ENCODE data around the gene PAX2.

The PAX2 gene

GRCh38 chr10:100864036-100864885 lies 118.9 kb downstream of the PAX2 start:
- DNase-seq: no peak

DNA sequence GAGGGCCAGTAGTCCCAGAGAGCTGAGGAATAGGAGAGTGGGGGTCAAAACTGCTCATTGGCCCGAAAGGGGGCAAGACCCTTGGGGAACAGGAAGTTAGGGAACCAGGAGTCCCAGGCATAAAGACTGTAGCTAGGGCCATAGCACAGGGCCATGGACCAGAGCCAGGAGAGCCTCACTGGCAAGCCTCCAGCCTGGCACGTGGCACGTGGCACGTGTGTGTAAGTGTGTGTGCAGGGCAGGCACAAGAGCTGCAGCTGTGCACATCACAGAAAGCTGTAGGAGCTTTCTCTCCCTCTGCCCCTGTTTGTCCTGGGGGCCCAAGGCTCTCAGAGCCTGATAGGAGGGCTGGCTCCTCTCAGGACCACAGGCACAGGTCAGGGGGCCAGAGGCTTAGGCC lies 119.6 kb downstream of the PAX2 start:
- DNase-seq: no peak

- no peak for DNase-seq
Measured at GRCh38 chr10:100866010-100866409, 120.6 kb downstream of the PAX2 start.

DNA sequence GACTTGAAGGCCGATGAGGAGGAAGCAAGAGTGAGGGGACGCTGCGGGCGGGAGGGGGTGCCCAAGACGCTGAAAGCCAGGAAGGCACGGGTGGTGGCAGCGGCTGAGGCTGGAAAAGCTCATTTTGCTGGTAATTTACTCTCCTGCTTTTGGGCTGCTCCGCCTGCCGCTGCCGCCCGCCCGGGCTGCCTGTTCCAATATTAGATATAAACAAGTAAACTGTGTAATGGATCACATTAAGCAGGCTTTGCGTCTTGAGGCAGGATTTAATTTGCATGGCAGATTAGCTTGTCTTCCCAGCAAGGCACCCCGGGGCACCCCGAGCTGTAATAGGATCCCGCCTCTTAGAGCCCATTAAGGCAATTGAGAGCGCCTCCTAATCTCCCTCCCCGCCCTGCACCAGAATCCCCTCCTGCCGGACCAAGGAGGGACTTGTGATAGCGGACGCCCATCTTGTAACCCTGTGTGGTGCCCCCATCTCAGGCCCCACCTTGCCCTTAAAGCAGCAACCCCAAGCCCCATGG lies 121.3 kb downstream of the PAX2 start:
- no peak for DNase-seq

DNA sequence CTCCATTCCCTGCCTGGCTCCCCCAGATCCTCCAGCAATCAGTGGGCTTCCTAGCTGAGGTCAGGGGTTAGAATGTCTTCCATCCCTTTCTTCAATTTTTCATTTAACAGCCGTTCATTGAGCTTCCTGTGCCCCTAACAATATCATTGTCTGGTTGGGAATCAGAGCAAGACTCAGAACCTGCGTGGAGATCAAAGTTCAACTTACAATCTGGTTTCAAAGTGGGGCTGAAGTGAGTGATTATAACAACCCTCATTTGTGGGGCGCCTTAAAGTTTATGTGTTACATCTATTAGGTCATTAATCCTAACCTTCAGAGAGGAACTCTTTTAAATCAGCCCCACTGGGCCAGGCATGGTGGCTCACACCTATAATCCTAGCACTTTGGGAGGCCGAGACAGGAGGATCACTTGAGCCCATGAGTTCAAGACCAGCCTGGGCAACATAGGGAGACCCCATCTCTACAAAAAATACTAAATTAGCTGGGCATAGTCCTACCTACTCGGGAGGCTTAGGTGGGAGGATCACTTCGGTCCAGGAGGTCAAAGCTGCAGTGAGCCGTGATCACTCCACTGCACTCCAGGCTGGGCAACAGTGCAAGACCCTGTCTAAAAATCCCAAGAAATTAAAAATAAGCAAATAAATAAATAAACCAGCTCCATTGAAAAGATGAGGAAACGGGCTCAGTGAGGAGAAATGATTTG lies 122.0 kb downstream of the PAX2 start:
- no peak for DNase-seq

DNA sequence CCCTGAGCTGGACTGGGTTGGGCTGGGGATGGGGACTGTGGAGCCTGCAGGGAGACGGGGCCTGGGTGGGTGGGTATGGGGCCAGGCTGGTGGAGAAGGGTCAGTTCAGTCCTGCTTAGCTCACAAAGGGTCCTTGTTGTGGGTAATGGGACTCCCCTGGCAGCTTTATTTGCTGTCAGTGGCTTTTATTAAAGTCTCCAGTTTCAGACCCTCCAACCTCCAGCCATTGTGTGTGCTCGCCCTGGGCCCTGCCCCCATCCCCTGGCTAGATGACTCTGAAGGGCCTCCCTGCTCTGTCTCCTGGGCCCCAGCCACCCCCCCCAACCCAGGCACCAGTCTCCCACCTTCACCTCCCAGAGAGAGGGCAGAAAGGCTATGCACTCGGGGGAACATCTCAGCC lies 123.0 kb downstream of the PAX2 start:
- no peak for DNase-seq

- no peak for DNase-seq
Measured at GRCh38 chr10:100869399-100869798, 124.0 kb downstream of the PAX2 start.

DNA sequence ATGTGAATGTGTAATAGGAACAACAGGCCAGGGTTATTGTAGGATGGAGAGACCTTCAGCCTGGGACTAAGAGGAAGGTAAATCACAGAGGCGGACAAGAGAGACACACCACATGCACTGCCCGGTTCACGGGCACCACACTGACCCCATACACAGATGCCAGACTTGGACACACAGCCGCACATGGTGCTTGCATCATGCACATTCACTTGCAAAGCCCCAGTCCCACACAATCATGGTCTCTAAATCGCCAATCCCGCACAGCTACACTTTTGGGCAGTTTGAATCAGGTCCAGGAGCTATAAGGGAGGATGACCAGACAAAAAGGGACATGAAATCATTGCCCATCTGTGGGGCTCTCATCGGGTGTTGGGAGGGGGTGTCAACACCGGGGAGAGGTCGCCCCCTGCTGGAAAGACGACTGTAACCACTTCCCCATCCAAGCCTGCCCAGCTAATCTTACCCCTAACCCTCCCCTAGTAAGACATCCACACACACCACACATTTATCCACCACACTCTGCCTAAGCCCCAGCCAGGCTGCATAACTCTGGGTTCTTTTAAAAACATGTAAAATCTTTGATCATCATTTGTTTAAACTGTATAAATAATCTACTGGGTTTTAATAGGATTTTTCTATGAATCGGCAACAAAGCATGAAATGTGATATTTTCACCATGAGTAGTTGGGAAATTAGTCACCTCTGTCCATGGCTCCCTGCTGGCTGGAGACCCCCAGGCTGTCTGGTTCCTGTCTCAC lies 126.8 kb downstream of the PAX2 start:
- DNase-seq: peak; percentile 80 to 85

GRCh38 chr10:100873146-100873826 lies 127.9 kb downstream of the PAX2 start:
- DNase-seq: no peak

GRCh38 chr10:100873827-100874326 lies 128.5 kb downstream of the PAX2 start:
- DNase-seq: no peak

DNA sequence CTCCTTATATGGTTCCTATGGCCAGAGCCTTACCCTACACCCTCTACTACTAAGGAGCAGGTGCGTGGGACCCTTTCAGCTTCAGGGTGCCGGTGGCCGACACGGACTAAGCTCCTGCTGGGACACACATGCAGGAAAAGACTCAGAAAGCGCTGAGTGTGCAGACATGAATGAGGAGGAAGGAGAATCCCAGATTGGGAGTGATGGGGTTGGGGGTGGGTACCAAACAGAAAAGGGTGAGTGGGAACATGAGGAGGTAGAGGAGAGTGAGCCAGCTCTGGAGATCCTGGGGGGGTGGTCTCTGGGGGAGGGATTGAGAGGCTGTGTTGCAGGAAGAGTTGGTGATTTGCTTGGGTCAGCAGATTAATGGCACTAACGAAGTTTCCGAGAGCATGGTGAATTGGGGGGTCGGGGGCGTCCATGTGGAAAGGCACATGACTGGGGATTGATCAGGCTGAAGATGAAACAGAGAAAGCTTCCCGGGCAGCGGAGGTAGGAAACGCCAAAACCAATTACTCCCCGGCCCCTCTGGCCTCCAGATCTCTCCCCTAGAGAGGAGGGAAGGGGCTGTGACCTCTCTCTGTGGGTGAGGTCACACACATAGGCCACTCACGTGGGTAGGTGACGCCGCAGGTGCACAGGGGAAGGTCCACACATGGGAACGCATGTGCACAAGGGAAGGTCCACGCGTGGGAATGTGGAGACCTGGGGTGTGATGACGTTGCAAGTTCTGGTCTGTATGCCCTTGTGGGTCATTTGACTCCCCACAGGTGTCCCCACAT lies 129.5 kb downstream of the PAX2 start:
- no peak for DNase-seq

GRCh38 chr10:100875484-100876166 lies 130.2 kb downstream of the PAX2 start:
- no peak for DNase-seq

- DNase-seq: no peak
Measured at GRCh38 chr10:100876585-100877460, 131.4 kb downstream of the PAX2 start.

GRCh38 chr10:100877461-100877850 lies 132.1 kb downstream of the PAX2 start:
- DNase-seq: no peak

- peak; percentile 36 to 51 for DNase-seq
Measured at GRCh38 chr10:100878291-100878910, 133.0 kb downstream of the PAX2 start.

Data from activated CD4-positive, alpha-beta T cell treated with anti-CD3 and anti-CD28 coated beads, Interleukin-2, amount 50 U/mL, for 48 hours (primary cell).